Activated CD4-positive, alpha-beta T cell treated with anti-CD3 and anti-CD28 coated beads for 36 hours (primary cell): ENCODE measurements around the gene SIK3. TPM values are rescaled to one million over a fixed set of nuclear protein-coding genes. Genes with fewer than 3 reads are reported as not detected.
A peak's percentile ranks its signal among the peaks of the same experiment; 100 is the strongest.

Experiments used
- ATAC-seq: fragments of 200-7000 bp; cut with Tn5 transposase; one replicate; pipeline ENCODE4 v1.10.0; 2021; ENCODE audit warnings: mild to moderate bottlenecking, moderate library complexity
- CTCF ChIA-PET: fragments of 350-600 bp; sonication (Branson Sonifier 250); formaldehyde crosslinking; loops from one replicate; lab custom pipeline; 2021; ENCODE audit warnings: antibody characterized with exemption; lab: Charles Lee
- POLR2A ChIA-PET: fragments of 350-600 bp; sonication (Branson Sonifier 250); formaldehyde crosslinking; loops from one replicate; lab custom pipeline; 2021; ENCODE audit warnings: antibody characterized with exemption, inconsistent platforms; lab: Charles Lee
- DNase-seq: peaks from one replicate; pipeline ENCODE4 v3.0.0-alpha.2; 2020
- H3K27ac Mint-ChIP-seq: one replicate; pipeline ENCODE4 v1.8.0; 2021; ENCODE audit warnings: mixed read lengths
- H3K27me3 Mint-ChIP-seq: one replicate; pipeline ENCODE4 v1.8.0; 2021; ENCODE audit warnings: mixed read lengths
- H3K36me3 Mint-ChIP-seq: one replicate; pipeline ENCODE4 v1.8.0; 2021; ENCODE audit warnings: low read depth, mixed read lengths
- H3K4me1 Mint-ChIP-seq: one replicate; pipeline ENCODE4 v1.8.0; 2021; ENCODE audit warnings: mixed read lengths
- H3K4me3 Mint-ChIP-seq: one replicate; pipeline ENCODE4 v1.8.0; 2021; ENCODE audit warnings: mild to moderate bottlenecking, moderate library complexity, mixed read lengths
- H3K9me3 Mint-ChIP-seq: one replicate; pipeline ENCODE4 v1.8.0; 2021; ENCODE audit warnings: low read depth, mixed read lengths
- intact Hi-C, 2 experiments: fragments of 100-400 bp; cut with DNase I in 1 of 2; cut with micrococcal nuclease in 1 of 2; formaldehyde crosslinking; loops; one replicate each; pipeline versions ENCODE4 v1.14.2 to v1.15.1; 2022 to 2024; cut with DNase I, micrococcal nuclease
- total RNA-seq, 2 experiments: library from RNA; stranded (reverse); gene quantifications; one replicate each; pipeline ENCODE4 v1.2.3, GENCODE V29; 2021

SIK3 gene
- total RNA-seq, 2 experiments from 2014 or later = 23.6 to 25.3 TPM

DNA sequence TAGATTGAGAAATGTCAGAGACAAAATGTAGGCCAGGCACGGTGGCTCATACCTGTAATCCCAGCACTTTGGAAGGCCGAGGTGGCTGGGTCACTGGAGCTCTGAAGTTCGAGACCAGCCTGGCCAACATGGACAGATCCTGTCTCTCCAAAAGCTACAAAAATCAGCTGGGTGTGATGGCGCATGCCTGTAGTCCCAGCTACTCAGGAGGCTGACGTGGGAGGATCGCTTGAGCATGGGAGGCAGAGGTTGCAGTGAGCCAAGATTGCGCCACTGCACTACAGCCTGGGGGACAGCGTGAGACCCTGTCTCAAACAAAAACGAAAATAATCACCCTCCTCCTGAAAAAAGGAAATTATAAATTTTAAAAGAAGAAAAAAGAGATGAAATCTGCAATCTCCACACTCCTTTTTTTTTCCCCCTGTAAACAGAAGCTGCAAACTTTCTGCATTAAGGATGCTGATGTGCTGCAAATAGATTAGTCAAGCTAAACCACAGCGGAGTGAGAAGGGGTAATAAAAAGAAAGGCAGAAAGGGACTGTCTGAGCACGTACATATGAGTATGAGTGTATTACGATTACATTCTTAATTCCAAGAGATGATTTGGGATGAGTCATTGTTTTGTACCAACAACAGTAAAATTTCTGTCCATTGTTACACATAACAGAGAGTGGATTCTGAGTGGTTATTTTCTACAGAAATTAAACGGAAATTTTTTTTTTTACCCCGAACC is 87.3 kb downstream of the SIK3 start:
- intact Hi-C loops = loop anchor here (1.0 to 2.0 kb wide), 11 partner anchors 11 to 158 kb away; partner anchors contain the start of gene SIK3 (in 1 of the 2)
- ATAC-seq (peak; percentile 93), DNase-seq (no peak)
- Mint-ChIP-seq H3K27ac (peak overlapping the region; percentile 67), H3K27me3 (no peaks in the 10 kb centered on the region), H3K36me3 (peaks cover 4% of the 10 kb centered on the region), H3K4me3 (no peak overlapping the region), H3K9me3 (no peaks in the 10 kb centered on the region), H3K4me1 (peaks cover 44% of the 10 kb centered on the region)
- POLR2A ChIA-PET = interaction anchor here (0.5 to 2.1 kb wide), 15 partner anchors 8 to 219 kb away, joined by 3 to 17 read pairs (median 5); no protein-coding TSS in a partner anchor
- CTCF ChIA-PET = interaction anchor here (0.6 to 2.4 kb wide), 10 partner anchors 10 to 88 kb away, joined by 3 to 9 read pairs (median 4); no protein-coding TSS in a partner anchor

DNA sequence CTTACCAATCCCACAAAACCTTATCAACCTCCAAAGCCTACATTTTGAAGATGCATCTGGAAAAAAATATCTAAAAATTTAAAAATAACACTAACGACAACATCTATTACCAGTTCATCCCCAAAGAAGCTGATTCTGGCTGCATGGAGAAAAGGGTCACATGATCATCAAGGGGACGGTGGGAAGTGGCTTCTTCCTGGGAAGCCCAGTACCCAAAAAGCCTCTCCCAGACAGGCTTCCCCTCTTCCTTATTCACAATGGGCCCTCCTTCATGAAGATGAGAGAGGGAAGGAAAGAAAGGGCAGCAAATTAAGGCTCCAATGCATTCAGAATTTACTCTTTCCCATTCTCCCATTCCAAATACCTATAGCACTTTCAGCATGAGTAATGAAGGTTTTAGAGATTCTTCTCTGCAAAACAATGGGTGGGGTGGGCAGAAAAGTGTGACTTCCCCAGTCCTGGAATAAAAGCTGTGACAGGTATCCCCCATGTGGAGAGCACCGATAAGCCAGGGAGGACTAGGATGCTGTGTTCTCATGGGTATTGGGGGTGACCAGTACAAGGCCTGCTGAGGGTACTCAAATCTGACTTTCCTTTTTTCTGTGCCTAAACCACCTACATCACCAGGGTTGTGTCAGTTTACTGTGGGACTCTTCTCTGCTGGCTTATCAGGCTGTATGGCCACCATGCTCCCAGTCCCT is 88.2 kb downstream of the SIK3 start:
- H3K27ac Mint-ChIP-seq = peak overlapping the region; percentile 75
- peak; percentile 24 for ATAC-seq
- CTCF ChIA-PET = interaction anchor here (1.0 to 2.4 kb wide), 2 partner anchors 18 to 156 kb away, joined by 6 to 9 read pairs; no protein-coding TSS in a partner anchor

DNA sequence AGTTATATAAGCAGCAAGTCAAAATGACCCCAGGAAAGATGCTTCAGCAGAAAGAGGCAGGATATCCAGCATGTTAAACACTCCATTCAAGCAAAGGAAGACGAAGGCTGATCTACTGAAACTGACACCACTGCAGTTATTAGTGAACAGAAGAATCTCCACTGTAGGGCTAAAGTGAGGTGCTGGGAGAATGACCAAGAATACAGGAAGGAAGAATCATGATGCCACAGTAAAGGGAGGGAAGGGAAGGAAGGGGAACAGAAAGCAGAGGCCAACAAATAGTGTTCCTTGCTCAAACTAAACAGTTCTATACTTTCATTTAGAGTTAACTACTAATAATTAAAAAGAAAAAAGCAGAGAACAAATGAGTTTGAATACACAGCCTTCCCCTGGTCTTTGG is 92.5 kb downstream of the SIK3 start:
- intact Hi-C loops = no loop called here
- ATAC-seq (no peak), DNase-seq (no peak)
- Mint-ChIP-seq H3K27ac (no peak overlapping the region), H3K4me1 (peaks cover 63% of the 10 kb centered on the region), H3K4me3 (no peak overlapping the region), H3K36me3 (peaks cover 9% of the 10 kb centered on the region), H3K9me3 (no peaks in the 10 kb centered on the region), H3K27me3 (no peaks in the 10 kb centered on the region)
- POLR2A ChIA-PET = no interaction called here
- CTCF ChIA-PET = no interaction called here

More for the DNA sequence above, 88.2 kb downstream of the SIK3 start:
- H3K36me3 Mint-ChIP-seq = peaks cover 4% of the 10 kb centered on the region
- POLR2A ChIA-PET = interaction anchor here (1.5 to 1.6 kb wide), 2 partner anchors 10 to 24 kb away, joined by 14 read pairs; no protein-coding TSS in a partner anchor
- H3K27me3 Mint-ChIP-seq = no peaks in the 10 kb centered on the region
- no peak overlapping the region for H3K4me3 Mint-ChIP-seq
- H3K4me1 Mint-ChIP-seq = peaks cover 50% of the 10 kb centered on the region
- DNase-seq = no peak
- intact Hi-C loops = loop anchor here in 1 of 2 experiments (2.0 kb wide), 1 partner anchor 89 kb away; the partner anchor contains the start of gene SIK3
- H3K9me3 Mint-ChIP-seq = no peaks in the 10 kb centered on the region

DNA sequence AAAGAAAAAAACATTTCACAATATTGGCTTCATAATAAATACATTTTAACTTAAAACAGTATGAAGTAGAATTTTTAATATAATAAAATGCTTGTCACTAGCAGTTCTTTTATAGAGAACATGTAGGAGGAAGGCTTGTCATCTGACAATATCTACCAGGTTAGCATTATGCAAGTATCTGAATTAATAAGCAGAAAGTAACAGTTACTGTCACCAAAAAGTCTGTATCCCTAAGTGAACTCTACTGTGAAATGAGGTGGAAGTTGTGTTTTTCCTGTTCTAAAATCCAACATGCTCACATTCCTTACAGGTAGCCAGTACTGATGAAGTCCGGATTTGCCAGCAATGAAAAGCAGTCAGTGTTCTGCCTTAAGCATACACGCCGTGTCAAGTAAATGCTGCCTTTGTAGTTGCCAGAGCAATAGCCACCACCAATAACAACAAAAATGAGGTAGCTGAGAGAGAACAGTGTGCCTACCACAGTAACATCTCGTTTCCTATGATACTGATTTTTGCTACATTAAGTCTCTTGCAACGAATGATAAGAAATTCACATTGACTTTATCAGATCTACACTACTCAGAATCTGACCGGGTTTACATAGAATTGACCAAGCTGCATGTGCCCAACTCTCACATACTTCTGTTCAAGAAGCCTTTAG is 95.5 kb downstream of the SIK3 start:
- no peak for DNase-seq
- POLR2A ChIA-PET = interaction anchor here (0.6 to 2.2 kb wide), 7 partner anchors 9 to 92 kb away, joined by 3 to 11 read pairs (median 7); no protein-coding TSS in a partner anchor
- CTCF ChIA-PET = interaction anchor here (0.7 to 2.0 kb wide), 11 partner anchors 15 to 85 kb away, joined by 3 to 8 read pairs (median 3); no protein-coding TSS in a partner anchor
- no peak overlapping the region for H3K4me3 Mint-ChIP-seq
- H3K4me1 Mint-ChIP-seq = peaks cover 69% of the 10 kb centered on the region
- H3K27ac Mint-ChIP-seq = peak overlapping the region; percentile 63
- H3K36me3 Mint-ChIP-seq = peaks cover 7% of the 10 kb centered on the region
- no peaks in the 10 kb centered on the region for H3K27me3 Mint-ChIP-seq
- no peaks in the 10 kb centered on the region for H3K9me3 Mint-ChIP-seq
- intact Hi-C loops = loop anchor here (1.0 kb wide), 1 partner anchor 16 kb away; no protein-coding TSS in a partner anchor
- ATAC-seq = peak; percentile 82

DNA sequence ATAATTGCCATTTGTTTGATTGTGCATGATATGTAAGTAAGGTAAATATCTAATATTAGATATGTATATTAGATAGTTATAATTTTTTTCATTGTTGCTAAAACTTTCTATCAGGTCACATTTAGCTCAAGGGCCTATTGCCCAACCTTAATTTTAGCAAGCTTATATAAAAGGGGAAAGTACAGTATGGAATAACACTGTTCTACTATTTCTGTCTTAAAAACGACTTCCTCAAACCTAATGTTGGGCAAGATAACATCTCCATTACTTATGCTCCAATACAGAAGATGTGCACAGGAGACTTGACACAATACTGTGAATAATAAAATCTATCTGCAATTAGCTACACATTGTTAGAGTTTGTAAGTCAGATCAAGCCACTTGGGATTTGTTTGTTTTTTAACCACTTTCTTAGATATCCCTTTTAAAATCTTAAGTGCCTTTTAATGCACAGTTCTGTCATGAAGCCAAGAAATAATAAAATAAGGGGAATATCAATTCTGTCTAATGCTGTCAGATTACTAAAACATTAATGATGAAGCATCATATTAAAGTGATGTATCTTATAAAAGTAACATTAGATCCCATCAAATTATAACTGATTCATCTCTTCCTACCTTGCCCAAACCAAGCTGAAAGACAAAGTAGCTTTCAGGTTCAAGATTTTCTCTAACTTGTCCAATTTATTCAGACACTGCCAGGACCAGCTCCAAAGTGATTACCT is 98.1 kb downstream of the SIK3 start:
- H3K9me3 Mint-ChIP-seq = no peaks in the 10 kb centered on the region
- H3K4me3 Mint-ChIP-seq = no peak overlapping the region
- no peak overlapping the region for H3K27ac Mint-ChIP-seq
- ChIA-PET POLR2A (no interaction called here), CTCF (interaction anchor here (0.7 to 2.0 kb wide), 3 partner anchors 12 to 106 kb away, joined by 3 to 5 read pairs (median 4); no protein-coding TSS in a partner anchor)
- intact Hi-C loops = no loop called here
- H3K27me3 Mint-ChIP-seq = no peaks in the 10 kb centered on the region
- DNase-seq (no peak), ATAC-seq (no peak)
- H3K4me1 Mint-ChIP-seq = peaks cover 66% of the 10 kb centered on the region
- peaks cover 7% of the 10 kb centered on the region for H3K36me3 Mint-ChIP-seq

DNA sequence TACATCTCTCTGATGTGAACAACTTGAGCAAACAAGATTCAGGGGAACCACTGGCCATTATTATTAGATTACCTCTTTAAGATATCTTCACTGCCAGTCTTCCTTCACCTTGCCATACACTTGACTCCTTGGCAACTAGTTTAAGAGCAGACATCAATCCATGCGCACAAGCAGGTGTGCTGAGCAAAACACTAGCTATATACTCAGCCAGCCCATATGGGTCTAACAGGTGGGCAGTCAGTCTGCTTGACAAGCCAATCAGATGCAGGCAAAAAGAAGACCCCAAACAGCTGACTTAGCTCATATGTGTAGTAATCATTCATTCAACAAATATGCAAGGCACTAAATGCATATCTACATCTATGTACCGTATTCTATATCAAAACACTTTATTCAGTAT is 101.2 kb downstream of the SIK3 start:
- no peak overlapping the region for H3K27ac Mint-ChIP-seq
- POLR2A ChIA-PET = interaction anchor here (0.6 to 0.7 kb wide), 2 partner anchors 95 to 133 kb away, joined by 3 to 5 read pairs; no protein-coding TSS in a partner anchor
- peaks cover 63% of the 10 kb centered on the region for H3K4me1 Mint-ChIP-seq
- no peaks in the 10 kb centered on the region for H3K27me3 Mint-ChIP-seq
- intact Hi-C loops = no loop called here
- DNase-seq (no peak), ATAC-seq (no peak)
- CTCF ChIA-PET = no interaction called here
- peaks cover 4% of the 10 kb centered on the region for H3K36me3 Mint-ChIP-seq
- no peak overlapping the region for H3K4me3 Mint-ChIP-seq
- H3K9me3 Mint-ChIP-seq = no peaks in the 10 kb centered on the region

DNA sequence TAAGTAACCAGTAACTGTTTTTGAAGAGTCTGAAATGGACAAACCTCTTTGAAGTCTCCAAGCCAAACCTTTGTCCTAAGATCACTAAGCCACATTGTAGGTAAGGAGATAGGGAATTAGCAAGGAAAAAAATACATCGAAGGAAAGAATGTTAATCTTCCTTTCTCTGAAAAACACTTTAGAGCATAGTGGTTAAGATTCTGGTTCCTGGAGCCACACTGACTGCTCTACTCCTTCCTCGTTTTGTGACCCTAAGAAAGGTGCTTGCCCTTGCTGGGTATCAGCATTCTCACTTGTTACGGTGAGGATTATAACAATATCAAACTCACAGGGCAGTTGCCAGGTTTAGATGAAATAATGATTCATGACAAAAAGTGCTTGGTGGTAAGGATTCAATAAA is 104.0 kb downstream of the SIK3 start:
- DNase-seq = no peak
- ATAC-seq = no peak
- intact Hi-C loops = no loop called here
- Mint-ChIP-seq H3K4me1 (peaks cover 58% of the 10 kb centered on the region), H3K4me3 (no peak overlapping the region), H3K27me3 (no peaks in the 10 kb centered on the region), H3K36me3 (peaks cover under 1% of the 10 kb centered on the region), H3K9me3 (no peaks in the 10 kb centered on the region), H3K27ac (no peak overlapping the region)
- ChIA-PET POLR2A (interaction anchor here (0.6 to 0.9 kb wide), 4 partner anchors 17 to 1774 kb away, joined by 3 to 8 read pairs (median 4); partner anchors contain the start of gene KMT2A), CTCF (interaction anchor here (0.6 to 1.5 kb wide), 3 partner anchors 10 to 1366 kb away, joined by 3 to 7 read pairs (median 3); no protein-coding TSS in a partner anchor)

DNA sequence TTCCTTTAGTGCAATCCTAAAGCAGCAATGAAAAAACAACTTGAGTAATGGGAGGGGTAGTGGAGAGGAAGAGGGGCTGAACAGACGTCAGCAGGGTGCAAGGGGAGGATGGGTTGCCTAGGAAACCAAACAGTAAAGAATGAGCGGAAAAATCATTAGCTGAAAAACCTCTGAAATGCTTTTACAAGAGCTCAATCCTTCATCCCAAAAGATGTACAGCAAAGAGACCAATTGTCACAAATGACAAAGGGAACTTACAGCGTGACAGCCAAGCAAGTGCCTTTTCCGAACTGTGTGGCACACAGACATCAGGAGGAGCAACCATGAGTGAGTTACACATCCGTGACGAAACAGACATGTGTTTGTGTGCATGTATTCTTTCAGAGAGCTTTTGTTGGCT is 104.6 kb downstream of the SIK3 start:
- no peak overlapping the region for H3K4me3 Mint-ChIP-seq
- H3K36me3 Mint-ChIP-seq = peaks cover 5% of the 10 kb centered on the region
- intact Hi-C loops = no loop called here
- ChIA-PET CTCF (interaction anchor here (0.7 to 2.7 kb wide), 5 partner anchors 10 to 112 kb away, joined by 3 to 9 read pairs (median 4); no protein-coding TSS in a partner anchor), POLR2A (interaction anchor here (0.6 kb wide), 1 partner anchor 60 kb away, joined by 8 read pairs; no protein-coding TSS in a partner anchor)
- peak overlapping the region; percentile 56 for H3K27ac Mint-ChIP-seq
- peaks cover 61% of the 10 kb centered on the region for H3K4me1 Mint-ChIP-seq
- H3K9me3 Mint-ChIP-seq = no peaks in the 10 kb centered on the region
- DNase-seq (peak; percentile 25), ATAC-seq (peak; percentile 63)
- H3K27me3 Mint-ChIP-seq = no peaks in the 10 kb centered on the region

DNA sequence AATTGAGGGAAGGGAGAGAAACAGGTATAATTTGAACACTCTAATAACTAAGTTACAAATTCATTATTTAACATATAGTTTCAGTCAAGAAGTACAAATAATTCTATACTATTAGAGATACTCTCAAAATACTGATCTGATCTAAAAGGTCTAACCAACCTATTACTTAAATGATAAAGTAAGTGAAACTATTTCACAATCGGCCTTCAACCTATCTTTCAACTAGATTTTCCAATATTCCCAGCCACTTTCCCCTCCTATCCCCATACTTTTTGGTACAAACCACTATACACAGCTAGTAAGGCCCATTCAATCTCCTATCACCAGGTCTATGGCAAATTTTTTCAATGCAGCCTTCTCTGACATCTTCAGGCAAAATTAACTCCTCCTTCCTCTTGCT is 106.7 kb downstream of the SIK3 start:
- Mint-ChIP-seq H3K4me3 (no peak overlapping the region), H3K36me3 (peaks cover 9% of the 10 kb centered on the region), H3K27ac (no peak overlapping the region), H3K27me3 (no peaks in the 10 kb centered on the region), H3K4me1 (peaks cover 71% of the 10 kb centered on the region), H3K9me3 (no peaks in the 10 kb centered on the region)
- intact Hi-C loops = no loop called here
- ChIA-PET CTCF (interaction anchor here (2.7 kb wide), 1 partner anchor 20 kb away, joined by 9 read pairs; no protein-coding TSS in a partner anchor), POLR2A (no interaction called here)
- no peak for ATAC-seq
- DNase-seq = no peak

DNA sequence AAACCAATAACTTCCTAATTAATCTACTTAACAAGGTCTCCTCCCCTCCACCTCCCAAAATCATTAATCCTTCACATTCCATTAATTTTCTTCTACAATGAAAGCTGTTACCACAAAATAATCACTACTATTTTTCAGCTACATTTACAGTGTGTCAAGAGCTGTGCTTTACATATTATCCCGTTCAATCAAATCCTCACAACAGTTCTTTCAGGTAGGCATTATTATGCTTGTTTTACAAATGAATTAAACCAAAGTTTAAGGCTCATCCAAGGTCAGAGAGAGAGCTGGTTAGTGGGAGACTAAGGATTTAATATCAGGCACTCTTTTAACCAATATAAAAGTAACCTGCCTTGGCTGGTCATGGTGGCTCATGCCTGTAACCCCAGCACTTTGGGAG is 107.4 kb downstream of the SIK3 start:
- Mint-ChIP-seq H3K27me3 (no peaks in the 10 kb centered on the region), H3K27ac (no peak overlapping the region), H3K36me3 (peaks cover 9% of the 10 kb centered on the region), H3K4me1 (peaks cover 77% of the 10 kb centered on the region), H3K9me3 (no peaks in the 10 kb centered on the region), H3K4me3 (no peak overlapping the region)
- ChIA-PET POLR2A (interaction anchor here (0.6 kb wide), 1 partner anchor 60 kb away, joined by 3 read pairs; no protein-coding TSS in a partner anchor), CTCF (interaction anchor here (0.6 to 2.7 kb wide), 3 partner anchors 20 to 236 kb away, joined by 3 to 9 read pairs (median 4); no protein-coding TSS in a partner anchor)
- DNase-seq = no peak
- intact Hi-C loops = no loop called here
- no peak for ATAC-seq
